Measurements from ENCODE around the gene CITED1. TPM values are rescaled to one million over a fixed set of nuclear protein-coding genes. Genes with fewer than 3 reads are reported as not detected.

CITED1 gene
- total and polyA plus RNA-seq, 7 experiments from 2014 or later, result 1.5 TPM; not detected in 6

- Histone ChIP-seq H3K36me3 (ENCODE audit: control insufficient read depth in 2 of 3, insufficient read depth in 3 of 3, low read length in 3 of 3) (no peaks in the 10 kb centered on the region), H3K4me3 (ENCODE audit: low read length) (no peak overlapping the region), H3K4me1 (ENCODE audit: control insufficient read depth in 2 of 2, insufficient read depth in 2 of 2, low read length in 2 of 2) (no peaks in the 10 kb centered on the region), H3K27me3 (ENCODE audit: control insufficient read depth in 2 of 2, insufficient read depth in 2 of 2, low read length in 2 of 2) (peaks cover 0 to 2% of the 10 kb centered on the region in 2 donors), H3K27ac (ENCODE audit: low read depth, low read length) (no peak overlapping the region), H3K9me3 (ENCODE audit: control insufficient read depth in 2 of 3, low read length in 3 of 3) (no peaks in the 10 kb centered on the region)
- intact Hi-C loops (cut with micrococcal nuclease), result no loop called here
- Mint-ChIP-seq H3K9me3 (peaks cover 0 to under 1% (median 0%) of the 10 kb centered on the region in 11 donors), H3K4me3 (no peak overlapping the region), H3K4me1 (peaks cover 0 to 15% (median 8%) of the 10 kb centered on the region in 7 donors), H3K27me3 (peaks cover 35 to 63% (median 48%) of the 10 kb centered on the region in 5 donors), H3K36me3 (no peaks in the 10 kb centered on the region), H3K27ac (no peak overlapping the region)
- DNase-seq (no peak), ATAC-seq (no peak)
- ChIA-PET POLR2A (no interaction called here), CTCF (no interaction called here)
Measured at GRCh38 chrX:72301781-72302180, 3.9 kb downstream of the CITED1 start.

- Histone ChIP-seq H3K9me3 (ENCODE audit: control insufficient read depth in 2 of 3, low read length in 3 of 3) (no peaks in the 10 kb centered on the region), H3K27me3 (ENCODE audit: control insufficient read depth in 2 of 2, insufficient read depth in 2 of 2, low read length in 2 of 2) (peaks cover 0 to 2% of the 10 kb centered on the region in 2 donors), H3K4me3 (ENCODE audit: low read length) (no peak overlapping the region), H3K36me3 (ENCODE audit: control insufficient read depth in 2 of 3, insufficient read depth in 3 of 3, low read length in 3 of 3) (no peaks in the 10 kb centered on the region), H3K27ac (ENCODE audit: low read depth, low read length) (no peak overlapping the region), H3K4me1 (ENCODE audit: control insufficient read depth in 2 of 2, insufficient read depth in 2 of 2, low read length in 2 of 2) (no peaks in the 10 kb centered on the region)
- ChIA-PET CTCF (no interaction called here), POLR2A (no interaction called here)
- H3K27ac Mint-ChIP-seq, result no peak overlapping the region
- H3K4me1 Mint-ChIP-seq, result peaks cover 0 to 9% (median 7%) of the 10 kb centered on the region in 7 donors
- ATAC-seq (no peak), DNase-seq (no peak)
- no peak overlapping the region for H3K4me3 Mint-ChIP-seq
- H3K27me3 Mint-ChIP-seq, result peaks cover 38 to 67% (median 52%) of the 10 kb centered on the region in 5 donors
- H3K36me3 Mint-ChIP-seq, result no peaks in the 10 kb centered on the region
- intact Hi-C loops (cut with micrococcal nuclease), result no loop called here
- H3K9me3 Mint-ChIP-seq, result no peaks in the 10 kb centered on the region
Measured at GRCh38 chrX:72299891-72300630, 5.7 kb downstream of the CITED1 start.

- Mint-ChIP-seq H3K27me3 (peaks cover 29 to 51% (median 44%) of the 10 kb centered on the region in 5 donors), H3K36me3 (no peaks in the 10 kb centered on the region), H3K9me3 (no peaks in the 10 kb centered on the region), H3K4me1 (no peaks in the 10 kb centered on the region), H3K27ac (no peak overlapping the region), H3K4me3 (no peak overlapping the region)
- Histone ChIP-seq H3K27ac (ENCODE audit: low read depth, low read length) (no peak overlapping the region), H3K4me1 (ENCODE audit: control insufficient read depth in 2 of 2, insufficient read depth in 2 of 2, low read length in 2 of 2) (no peaks in the 10 kb centered on the region), H3K36me3 (ENCODE audit: control insufficient read depth in 2 of 3, insufficient read depth in 3 of 3, low read length in 3 of 3) (no peaks in the 10 kb centered on the region), H3K27me3 (ENCODE audit: control insufficient read depth in 2 of 2, insufficient read depth in 2 of 2, low read length in 2 of 2) (peaks cover 0 to 2% of the 10 kb centered on the region in 2 donors), H3K4me3 (ENCODE audit: low read length) (no peak overlapping the region), H3K9me3 (ENCODE audit: control insufficient read depth in 2 of 3, low read length in 3 of 3) (no peaks in the 10 kb centered on the region)
- ATAC-seq (no peak), DNase-seq (no peak)
- intact Hi-C loops (cut with micrococcal nuclease), result no loop called here
- POLR2A ChIA-PET, result no interaction called here
- CTCF ChIA-PET, result interaction anchor here (0.6 kb wide), 1 partner anchor 271 kb away, joined by 3 read pairs; no protein-coding TSS in a partner anchor
Measured at GRCh38 chrX:72297953-72298730, 7.6 kb downstream of the CITED1 start.

GRCh38 chrX:72296991-72297390 is 8.7 kb downstream of the CITED1 start:
- no peaks in the 10 kb centered on the region for H3K4me1 ChIP-seq (ENCODE audit: control insufficient read depth in 2 of 2, insufficient read depth in 2 of 2, low read length in 2 of 2)
- Mint-ChIP-seq H3K4me3 (no peak overlapping the region), H3K27me3 (peaks cover 29 to 51% (median 44%) of the 10 kb centered on the region in 5 donors), H3K36me3 (no peaks in the 10 kb centered on the region), H3K27ac (no peak overlapping the region), H3K9me3 (no peaks in the 10 kb centered on the region), H3K4me1 (no peaks in the 10 kb centered on the region)
- intact Hi-C loops (cut with micrococcal nuclease), result no loop called here
- no peaks in the 10 kb centered on the region for H3K36me3 ChIP-seq (ENCODE audit: control insufficient read depth in 2 of 3, insufficient read depth in 3 of 3, low read length in 3 of 3)
- CTCF ChIA-PET, result no interaction called here
- H3K27ac ChIP-seq (ENCODE audit: low read depth, low read length), result no peak overlapping the region
- DNase-seq, result no peak
- no peak overlapping the region for H3K4me3 ChIP-seq (ENCODE audit: low read length)
- H3K27me3 ChIP-seq (ENCODE audit: control insufficient read depth in 2 of 2, insufficient read depth in 2 of 2, low read length in 2 of 2), result no peaks in the 10 kb centered on the region
- POLR2A ChIA-PET, result no interaction called here
- no peak for ATAC-seq
- H3K9me3 ChIP-seq (ENCODE audit: control insufficient read depth in 2 of 3, low read length in 3 of 3), result no peaks in the 10 kb centered on the region

- Histone ChIP-seq H3K9me3 (ENCODE audit: control insufficient read depth in 2 of 3, low read length in 3 of 3) (no peaks in the 10 kb centered on the region), H3K4me3 (ENCODE audit: low read length) (no peak overlapping the region), H3K27ac (ENCODE audit: low read depth, low read length) (no peak overlapping the region), H3K36me3 (ENCODE audit: control insufficient read depth in 2 of 3, insufficient read depth in 3 of 3, low read length in 3 of 3) (no peaks in the 10 kb centered on the region), H3K27me3 (ENCODE audit: control insufficient read depth in 2 of 2, insufficient read depth in 2 of 2, low read length in 2 of 2) (no peaks in the 10 kb centered on the region), H3K4me1 (ENCODE audit: control insufficient read depth in 2 of 2, insufficient read depth in 2 of 2, low read length in 2 of 2) (no peaks in the 10 kb centered on the region)
- Mint-ChIP-seq H3K4me3 (no peak overlapping the region), H3K36me3 (no peaks in the 10 kb centered on the region), H3K9me3 (no peaks in the 10 kb centered on the region), H3K27ac (no peak overlapping the region), H3K27me3 (peaks cover 29 to 50% (median 39%) of the 10 kb centered on the region in 5 donors), H3K4me1 (no peaks in the 10 kb centered on the region)
- ATAC-seq (no peak), DNase-seq (no peak)
- intact Hi-C loops (cut with micrococcal nuclease), result no loop called here
- ChIA-PET POLR2A (no interaction called here), CTCF (no interaction called here)
Measured at GRCh38 chrX:72295745-72296144, 10.0 kb downstream of the CITED1 start.

- Mint-ChIP-seq H3K9me3 (peaks cover 0 to 5% (median 0%) of the 10 kb centered on the region in 11 donors), H3K4me1 (no peaks in the 10 kb centered on the region), H3K27ac (no peak overlapping the region), H3K4me3 (no peak overlapping the region), H3K36me3 (peaks cover 0 to 4% (median 0%) of the 10 kb centered on the region in 5 donors), H3K27me3 (peaks cover 19 to 46% (median 31%) of the 10 kb centered on the region in 5 donors)
- H3K4me3 ChIP-seq (ENCODE audit: low read length), result no peak overlapping the region
- no peaks in the 10 kb centered on the region for H3K36me3 ChIP-seq (ENCODE audit: control insufficient read depth in 2 of 3, insufficient read depth in 3 of 3, low read length in 3 of 3)
- no peak overlapping the region for H3K27ac ChIP-seq (ENCODE audit: low read depth, low read length)
- no peak for ATAC-seq
- no peaks in the 10 kb centered on the region for H3K9me3 ChIP-seq (ENCODE audit: control insufficient read depth in 2 of 3, low read length in 3 of 3)
- no peaks in the 10 kb centered on the region for H3K27me3 ChIP-seq (ENCODE audit: control insufficient read depth in 2 of 2, insufficient read depth in 2 of 2, low read length in 2 of 2)
- CTCF ChIA-PET, result no interaction called here
- POLR2A ChIA-PET, result no interaction called here
- intact Hi-C loops (cut with micrococcal nuclease), result no loop called here
- no peaks in the 10 kb centered on the region for H3K4me1 ChIP-seq (ENCODE audit: control insufficient read depth in 2 of 2, insufficient read depth in 2 of 2, low read length in 2 of 2)
- no peak for DNase-seq
Measured at GRCh38 chrX:72294497-72294896, 11.2 kb downstream of the CITED1 start.
